OCI-M2 (cell line): ENCODE results near the gene HYAL2.
"Not testable (repeated sequence)": the region's sequence is repeated elsewhere in the genome, so short reads cannot be mapped to it uniquely, and the experiment has no call there.

Experiments
- DNase-seq: peaks from one replicate; lab custom pipeline; 2025; ENCODE audit not compliant: unreplicated experiment; lab: John Stamatoyannopoulos, UW

The HYAL2 gene

DNA sequence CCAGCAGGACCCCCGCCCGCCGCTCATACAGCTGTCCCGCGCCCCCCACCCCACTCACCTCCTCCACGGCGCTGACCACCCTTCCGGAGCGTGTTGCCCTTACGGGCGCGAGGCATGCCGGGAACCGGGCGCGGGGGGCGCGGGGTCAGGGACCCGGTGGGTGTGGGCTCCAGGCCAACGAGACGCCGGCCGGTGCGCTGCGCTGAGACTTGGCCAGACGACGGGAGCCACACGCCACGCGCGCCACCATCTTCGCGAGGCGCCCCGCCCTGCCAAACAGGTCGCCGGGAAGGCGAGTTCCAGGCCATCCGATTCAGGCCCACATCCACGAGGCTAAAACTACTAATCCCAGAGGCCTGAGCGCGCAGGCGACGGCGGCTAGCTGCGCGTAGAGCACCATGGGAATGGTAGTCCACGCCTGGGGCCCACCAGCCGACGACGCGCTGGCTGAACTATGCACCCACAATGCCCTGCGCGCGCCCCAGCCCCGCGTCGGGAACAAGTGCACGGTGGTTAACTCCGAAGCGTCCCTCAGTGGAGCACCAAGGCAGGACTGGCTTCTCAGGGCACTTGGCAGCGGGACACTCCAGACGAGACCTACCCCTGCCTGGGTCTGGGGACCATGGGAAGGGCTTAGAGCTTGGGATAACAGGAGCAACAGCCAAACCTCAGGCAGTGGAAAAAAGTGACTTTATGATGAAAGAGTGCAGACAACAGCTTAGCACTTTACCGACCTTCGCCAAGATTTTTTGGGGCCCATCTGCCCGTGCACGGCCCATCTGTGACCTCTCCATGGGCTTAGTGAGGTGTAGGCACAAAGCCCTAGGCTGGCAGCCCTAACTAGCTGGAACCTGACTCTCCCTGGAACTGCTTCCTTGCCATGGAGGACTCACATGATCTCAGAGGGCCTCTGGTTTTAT lies 30.1 kb downstream of the HYAL2 start, which contains the start of gene IFRD2:
IFRD2 (minus strand) TSS at position 271 of the 920 bp plus-strand sequence; CDS start at position 116, 155 bp downstream.
- DNase-seq: peak; percentile 44

DNA sequence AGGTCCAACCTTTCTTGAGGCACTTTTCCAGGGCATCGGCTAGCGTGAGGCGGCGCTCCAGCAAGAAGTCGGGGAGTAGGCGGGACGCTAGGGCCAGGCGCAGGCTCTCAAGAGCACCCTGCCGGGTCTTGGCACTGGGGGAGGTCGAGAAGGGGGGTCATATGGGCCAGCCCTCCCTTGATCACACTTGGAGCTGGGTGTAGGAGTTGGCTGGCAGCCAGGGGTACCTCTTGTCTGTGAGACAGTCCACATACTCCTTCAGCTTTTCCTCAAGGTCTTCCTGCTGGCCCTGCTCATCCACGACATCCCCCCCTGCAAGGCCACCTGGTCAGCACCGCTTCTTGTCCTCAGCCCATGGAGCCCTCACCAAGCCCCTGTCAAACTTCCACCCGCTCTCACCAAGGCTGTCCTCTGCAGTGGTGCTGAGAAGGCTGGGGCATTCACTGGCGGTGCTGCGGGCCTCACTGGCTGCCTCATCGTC lies 32.3 kb downstream of the HYAL2 start:
- no peak for DNase-seq

DNA sequence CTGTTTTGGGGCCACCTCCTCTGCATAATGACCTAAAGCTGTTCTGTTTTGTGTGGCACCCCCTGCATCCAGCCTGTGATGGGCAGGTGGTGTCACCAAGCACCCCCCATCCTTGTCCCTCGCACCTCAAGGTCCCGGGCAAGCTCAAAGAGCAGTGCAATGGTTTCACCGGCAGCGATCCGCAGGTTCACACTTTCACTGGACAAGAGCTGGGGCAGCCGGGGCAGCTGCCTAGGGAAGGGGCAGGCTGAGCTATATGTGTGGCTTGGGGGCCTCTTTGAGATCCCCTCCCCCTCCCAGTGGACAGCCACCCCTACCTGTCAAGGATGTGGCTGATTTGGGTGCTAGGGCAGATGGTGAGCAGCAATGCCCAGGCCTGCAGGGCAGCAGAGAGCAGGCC lies 33.4 kb downstream of the HYAL2 start:
- DNase-seq: no peak

DNA sequence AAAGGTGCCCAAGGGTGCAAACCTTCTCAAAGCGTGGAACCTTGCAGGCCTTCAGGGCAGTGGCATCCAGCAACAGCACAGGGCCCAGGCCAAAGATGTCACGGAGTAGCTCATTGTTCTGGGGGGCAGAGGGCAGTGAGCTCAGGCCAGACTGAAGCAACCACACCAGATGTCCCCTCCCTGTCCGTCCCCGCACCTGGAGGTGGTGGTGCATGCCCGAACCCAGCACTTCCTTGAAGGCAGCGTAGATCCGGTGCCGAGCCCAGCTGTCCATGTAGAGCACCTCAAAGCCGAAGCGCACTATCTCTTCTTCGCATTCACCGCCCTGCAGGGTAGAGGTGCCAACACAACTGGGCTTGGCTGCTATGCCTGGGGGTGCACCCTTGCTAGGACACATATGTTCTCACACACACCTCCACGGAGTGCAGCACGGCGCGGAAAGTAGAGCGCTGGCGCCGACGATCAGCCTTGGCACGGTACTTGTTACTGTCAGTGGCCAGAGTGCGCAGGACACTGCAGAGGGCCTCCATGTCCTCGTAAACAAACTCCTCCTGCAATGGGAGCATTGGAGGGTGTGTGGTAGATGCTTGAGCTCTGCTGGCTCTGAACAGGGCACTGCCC lies 34.0 kb downstream of the HYAL2 start:
- DNase-seq: no peak

DNA sequence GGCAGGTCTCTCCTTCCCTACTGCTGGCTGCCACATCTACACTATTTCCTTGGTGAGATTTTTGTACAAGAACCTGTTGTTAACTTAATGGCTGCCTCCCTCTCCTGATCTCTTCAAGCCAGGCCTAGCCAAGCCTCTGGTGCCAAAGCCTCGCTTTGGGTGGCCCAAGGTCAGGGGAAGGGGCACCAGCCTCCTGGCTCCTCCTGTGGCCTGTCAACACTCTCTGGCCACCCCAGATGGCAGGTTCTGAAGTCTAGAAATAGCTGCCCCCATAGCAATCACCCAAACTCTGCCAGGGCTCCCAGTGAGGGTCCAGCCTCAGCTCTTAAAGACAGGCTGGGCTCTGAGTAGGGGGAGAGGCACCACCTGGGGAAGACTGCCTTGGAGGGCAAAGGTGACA lies 35.3 kb downstream of the HYAL2 start:
- DNase-seq: no peak

DNA sequence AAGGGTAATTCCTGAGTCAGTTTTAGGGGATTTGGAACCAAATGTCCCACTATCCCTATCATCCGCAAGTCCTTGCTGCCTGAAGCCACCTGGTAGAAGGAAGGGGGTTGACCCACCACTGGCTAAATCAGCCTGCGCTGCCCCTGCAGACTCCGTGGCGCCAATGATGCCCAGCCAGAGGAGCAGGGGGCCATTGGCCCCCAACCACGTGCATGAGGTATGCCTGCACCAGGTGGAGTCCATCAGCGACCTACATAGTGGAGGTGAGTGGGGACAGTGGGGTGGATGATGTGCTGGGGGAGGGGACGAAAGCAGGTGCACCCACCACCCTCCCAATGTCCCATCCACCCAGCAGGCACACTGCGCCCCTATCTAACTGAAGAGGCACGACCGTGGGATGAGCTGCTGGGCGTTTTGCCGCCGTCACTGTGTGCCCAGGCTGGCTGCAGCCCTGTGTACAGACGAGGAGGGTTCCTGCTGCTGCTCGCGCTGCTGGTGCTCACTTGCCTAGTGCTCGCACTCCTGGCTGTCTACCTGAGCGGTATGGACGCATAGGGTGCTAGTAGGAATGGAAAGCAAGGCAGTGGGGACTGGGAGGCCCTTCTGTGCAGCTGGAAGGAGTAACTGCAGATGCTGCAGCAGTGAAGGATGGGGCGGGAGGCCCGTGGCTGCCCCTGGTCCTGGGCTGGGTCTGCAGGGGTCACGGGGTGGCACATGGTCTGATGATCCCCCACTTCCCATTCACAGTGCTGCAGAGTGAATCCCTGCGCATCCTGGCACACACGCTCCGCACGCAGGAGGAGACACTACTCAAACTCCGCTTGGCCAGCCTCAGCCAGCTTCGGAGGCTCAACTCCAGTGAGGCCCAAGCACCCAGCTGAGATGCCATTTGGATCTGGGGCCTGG lies 36.0 kb downstream of the HYAL2 start:
- no peak for DNase-seq

DNA sequence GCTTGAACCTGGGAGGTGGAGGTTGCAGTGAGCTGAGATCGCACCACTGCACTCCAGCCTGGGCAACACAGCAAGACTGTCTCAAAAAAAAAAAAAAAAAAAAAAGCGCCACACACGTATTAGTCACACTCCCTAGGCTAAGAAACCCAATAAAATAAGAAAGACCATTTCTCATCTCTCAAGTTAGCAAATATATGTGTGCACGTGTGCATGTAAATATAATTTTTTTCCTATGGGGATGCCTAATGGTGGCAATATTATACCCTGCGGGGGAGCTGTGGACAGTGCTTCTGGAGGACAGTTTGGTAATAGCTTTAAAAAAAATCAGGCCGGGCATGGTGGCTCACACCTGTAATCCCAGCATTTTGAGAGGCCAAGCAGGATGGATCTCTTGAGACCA lies 38.4 kb downstream of the HYAL2 start:
- DNase-seq: not testable (repeated sequence)

DNA sequence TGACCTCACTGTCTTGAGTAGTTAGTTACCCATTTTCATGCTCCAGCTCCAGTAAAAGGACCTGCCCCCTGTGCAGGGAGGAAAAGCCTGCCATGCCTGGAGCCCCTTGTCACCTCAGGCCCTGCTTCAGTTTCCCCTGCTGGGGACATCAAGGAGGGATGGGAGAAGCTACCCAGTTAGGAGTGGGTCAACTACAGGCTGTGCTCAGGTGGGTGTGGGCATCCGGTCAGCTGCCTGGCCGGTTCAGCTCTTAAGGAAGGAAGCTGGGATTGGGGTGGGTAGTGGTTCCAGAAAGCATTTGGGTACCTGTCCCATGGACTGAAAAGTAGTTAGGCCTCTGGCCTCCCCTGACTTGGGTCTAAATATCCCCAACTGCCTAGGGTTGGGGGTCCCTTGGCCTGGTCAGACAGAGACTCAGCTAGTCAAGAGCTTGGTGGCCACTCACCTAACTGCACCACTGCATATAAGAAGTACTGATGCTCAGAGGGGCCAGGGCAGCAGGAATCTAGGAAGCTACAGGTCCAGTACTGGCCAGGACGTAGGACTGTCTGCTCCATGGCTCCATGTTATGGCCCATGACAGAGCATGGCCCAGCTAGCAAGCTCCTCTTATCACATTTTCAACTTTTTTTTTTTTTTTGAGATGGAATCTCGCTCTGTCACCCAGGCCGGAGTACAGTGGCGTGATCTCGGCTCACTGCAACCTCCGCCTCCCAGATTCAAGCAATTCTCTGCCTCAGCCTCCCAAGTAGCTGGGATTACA lies 43.1 kb downstream of the HYAL2 start:
- DNase-seq: no peak

DNA sequence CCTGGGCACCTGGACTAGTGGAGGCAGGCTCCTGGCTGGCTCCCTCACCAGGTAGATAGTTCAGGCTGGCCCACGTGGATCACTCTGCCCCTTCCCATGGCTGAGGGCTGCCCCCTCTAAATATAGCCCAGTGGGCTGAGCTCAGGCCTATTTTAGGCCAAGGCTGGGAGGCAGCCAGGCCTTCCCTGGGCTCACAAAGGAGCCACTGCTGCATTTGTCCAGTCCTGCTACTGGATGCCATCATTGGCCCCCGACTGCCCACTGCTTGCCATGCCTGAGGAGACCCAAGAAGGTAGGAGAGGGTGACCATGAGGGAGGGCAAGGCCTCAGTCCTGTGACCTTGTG lies 43.7 kb downstream of the HYAL2 start, which contains the start of gene LSMEM2:
LSMEM2 (plus strand) TSS at position 208 of the 345 bp plus-strand sequence; CDS start at position 235, 27 bp downstream.
- DNase-seq: no peak

DNA sequence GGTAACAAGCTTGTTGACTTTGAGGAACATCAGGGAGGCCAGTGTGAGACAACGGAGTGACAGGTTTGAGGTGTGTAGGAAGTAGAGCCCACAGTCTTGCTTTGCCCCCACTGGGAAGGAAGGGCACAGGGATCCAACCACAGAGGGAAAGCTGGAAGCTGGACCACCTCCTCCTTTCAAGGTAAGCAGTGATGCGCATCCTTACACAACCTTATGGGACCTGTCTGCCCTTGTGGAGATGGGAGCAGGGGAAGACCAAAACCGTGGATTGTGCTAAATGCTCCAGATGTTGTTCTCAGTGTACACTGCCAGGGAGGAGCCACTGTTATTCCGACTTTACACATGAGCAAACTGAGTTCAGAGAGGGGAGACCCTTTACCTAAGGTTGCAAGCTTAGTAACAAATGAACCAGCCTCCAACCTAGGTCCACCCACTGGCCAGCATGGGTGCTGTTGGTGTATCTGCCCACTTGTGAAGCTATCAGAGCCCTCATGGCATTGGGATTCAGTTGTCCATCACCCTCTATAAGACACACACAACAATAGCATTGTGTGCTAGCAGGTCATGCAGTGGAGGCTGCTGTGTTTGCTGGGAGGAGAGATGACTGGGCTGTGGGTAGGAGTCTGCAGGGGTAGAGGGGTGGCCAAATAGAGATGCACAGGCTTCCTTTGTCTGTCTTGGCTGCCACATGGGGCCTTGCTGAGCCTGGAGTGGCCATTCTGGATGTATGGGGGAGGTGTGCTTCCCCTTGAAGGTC lies 44.2 kb downstream of the HYAL2 start:
- DNase-seq: no peak

DNA sequence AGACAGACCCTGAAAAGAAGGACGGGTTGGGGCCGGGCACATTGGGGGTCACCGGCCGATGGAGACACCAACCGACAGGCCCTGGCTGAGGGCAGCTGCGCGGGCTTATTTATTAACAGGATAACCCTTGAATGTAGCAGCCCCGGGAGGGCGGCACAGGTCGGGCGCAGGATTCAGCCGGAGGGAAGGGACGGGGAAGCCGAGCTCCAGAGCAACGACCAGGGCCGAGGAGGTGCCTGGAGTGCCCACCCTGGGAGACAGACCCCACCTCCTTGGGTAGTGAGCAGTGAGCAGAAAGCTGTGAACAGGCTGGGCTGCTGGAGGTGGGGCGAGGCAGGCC lies 45.8 kb downstream of the HYAL2 start:
- DNase-seq: no peak

DNA sequence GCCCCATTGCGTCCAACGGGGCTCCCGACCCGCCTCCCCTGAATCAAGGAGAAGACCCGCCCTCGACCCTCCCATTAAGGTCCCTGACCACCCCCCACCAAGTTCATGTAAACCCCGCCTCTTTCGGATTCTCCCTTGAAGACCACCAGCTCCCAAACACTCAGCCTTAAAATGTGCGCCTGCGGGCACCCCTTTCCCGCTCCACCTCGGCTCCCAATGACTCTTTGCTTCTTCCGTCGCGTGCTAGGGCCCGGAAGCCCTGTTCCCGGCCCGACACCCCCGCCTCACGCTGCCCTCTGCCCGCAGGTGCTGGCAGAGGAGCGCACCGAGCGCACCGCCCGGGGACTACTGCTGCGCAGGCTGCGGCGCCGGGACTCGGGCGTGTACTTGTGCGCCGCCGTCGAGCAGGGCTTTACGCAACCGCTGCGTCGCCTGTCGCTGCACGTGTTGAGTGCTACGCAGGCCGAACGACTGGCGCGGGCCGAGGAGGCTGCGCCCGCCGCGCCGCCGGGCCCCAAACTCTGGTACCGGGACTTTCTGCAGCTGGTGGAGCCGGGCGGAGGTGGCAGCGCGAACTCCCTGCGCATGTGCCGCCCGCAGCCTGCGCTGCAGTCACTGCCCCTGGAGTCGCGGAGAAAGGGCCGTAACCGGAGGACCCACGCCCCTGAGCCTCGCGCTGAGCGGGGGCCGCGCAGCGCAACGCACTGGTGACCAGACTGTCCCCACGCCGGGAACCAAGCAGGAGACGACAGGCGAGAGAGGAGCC lies 46.4 kb downstream of the HYAL2 start:
- no peak for DNase-seq

DNA sequence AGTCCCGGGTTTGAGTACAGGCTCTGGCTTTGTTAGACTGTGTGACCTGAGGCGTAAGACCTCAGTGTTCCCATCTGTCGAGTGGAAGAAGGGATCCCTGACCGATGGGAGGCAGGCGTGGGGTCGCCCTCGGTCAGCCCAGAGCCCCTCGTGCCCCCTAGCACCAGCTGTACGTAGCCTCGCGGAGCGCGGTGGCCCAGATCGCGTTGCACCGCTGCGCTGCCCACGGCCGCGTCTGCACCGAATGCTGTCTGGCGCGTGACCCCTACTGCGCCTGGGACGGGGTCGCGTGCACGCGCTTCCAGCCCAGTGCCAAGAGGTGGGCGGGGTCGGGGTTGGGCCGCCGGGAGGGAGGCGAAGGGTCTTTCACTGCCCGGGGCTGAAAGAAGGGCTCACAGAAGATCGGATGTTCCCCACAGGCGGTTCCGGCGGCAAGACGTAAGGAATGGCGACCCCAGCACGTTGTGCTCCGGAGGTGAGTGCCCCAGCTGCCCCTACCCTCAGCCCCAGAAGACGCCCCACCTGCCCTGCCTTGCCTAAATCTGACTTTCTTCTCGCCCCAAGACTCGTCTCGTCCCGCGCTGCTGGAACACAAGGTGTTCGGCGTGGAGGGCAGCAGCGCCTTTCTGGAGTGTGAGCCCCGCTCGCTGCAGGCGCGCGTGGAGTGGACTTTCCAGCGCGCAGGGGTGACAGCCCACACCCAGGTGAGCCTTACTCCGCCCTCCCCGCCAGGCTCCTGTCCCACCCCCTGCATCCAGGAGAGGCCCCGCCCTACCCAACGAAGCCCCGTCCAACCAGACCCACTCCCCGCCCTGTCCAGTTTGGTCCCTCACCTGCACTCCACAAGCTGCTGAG lies 47.2 kb downstream of the HYAL2 start:
- no peak for DNase-seq

DNA sequence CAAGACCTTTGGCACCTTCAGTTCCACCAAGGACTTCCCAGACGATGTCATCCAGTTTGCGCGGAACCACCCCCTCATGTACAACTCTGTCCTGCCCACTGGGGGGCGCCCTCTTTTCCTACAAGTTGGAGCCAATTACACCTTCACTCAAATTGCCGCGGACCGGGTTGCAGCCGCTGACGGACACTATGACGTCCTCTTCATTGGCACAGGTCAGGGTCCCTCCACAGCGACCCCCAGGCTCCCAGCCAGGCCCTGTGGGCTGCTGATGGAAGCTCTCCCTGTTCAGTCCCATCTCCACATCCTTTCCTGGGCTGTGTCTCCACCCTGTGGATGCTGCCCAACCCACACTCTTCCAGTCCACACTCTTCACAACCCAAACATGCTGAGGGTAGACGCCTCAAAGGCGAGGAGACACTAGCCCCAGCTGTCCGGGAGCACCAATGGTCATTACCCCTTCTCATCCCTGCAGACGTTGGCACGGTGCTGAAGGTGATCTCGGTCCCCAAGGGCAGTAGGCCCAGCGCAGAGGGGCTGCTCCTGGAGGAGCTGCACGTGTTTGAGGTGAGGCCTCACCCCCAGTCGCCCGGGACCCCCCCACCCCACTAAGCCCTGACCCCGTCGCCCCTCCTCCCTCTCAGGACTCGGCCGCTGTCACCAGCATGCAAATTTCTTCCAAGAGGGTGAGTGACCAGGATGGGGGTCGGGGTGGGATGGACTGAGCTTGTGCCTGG lies 48.0 kb downstream of the HYAL2 start:
- no peak for DNase-seq

DNA sequence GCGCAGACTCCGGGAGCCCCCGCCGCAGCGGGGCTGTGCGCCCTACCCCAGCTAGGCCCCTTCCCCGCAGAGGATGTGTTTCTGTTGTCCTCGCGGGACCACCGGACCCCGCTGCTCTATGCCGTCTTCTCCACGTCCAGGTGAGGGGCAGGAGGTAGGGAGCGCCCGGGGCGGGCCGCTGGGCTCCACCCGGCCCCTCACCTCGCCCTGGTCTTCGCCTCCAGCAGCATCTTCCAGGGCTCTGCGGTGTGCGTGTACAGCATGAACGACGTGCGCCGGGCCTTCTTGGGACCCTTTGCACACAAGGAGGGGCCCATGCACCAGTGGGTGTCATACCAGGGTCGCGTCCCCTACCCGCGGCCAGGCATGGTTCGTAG lies 48.9 kb downstream of the HYAL2 start:
- DNase-seq: no peak

DNA sequence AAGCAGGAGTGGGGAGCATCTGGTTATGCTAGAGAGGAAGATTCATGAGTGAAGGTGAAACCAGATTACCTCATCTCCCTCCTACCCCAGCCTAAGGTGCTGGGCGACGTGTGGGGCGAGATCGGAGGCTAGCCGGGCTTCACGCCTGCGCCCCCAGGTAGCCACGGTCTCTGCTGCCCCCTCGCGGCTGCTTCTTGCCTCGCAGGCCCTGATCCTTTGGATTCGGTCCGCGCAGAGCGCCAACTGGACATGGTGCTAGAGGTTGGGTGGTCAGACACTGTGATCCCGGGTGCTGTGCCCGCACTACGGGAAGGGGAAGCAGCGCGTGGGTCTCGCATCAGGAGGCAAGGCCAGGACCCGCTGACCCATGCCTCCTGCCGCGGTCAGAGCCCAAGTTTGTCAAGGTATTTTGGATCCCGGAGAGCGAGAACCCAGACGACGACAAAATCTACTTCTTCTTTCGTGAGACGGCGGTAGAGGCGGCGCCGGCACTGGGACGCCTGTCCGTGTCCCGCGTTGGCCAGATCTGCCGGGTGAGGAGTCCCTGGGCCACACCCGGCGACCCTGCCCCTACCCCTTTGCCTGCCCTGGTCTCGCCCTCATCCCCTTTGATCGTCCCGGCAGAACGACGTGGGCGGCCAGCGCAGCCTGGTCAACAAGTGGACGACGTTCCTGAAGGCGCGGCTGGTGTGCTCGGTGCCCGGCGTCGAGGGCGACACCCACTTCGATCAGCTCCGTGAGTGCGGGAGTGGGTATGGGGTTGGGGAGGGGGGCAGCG lies 49.4 kb downstream of the HYAL2 start:
- DNase-seq: peak; percentile 47

DNA sequence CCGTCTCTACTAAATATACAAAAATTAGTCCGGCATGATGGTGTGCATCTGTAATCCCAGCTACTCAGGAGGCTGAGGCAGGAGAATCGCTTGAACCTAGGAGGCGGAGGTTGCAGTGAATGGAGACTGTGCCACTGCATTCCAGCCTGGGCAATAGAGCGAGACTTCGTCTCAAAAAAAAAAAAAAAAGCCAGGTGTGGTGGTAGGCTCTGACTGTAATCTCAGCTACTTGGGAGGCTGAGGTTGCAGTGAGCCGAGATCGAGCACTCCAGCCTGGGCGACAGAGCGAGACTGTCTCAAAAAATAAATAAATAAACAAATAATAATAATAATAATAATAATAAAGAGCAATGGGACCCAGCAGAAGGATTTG lies 50.0 kb downstream of the HYAL2 start:
- DNase-seq: not testable (repeated sequence)
